HG03103 (cell line): ENCODE results near the gene CD82.

ENCODE experiments used
- ATAC-seq: cut with Tn5 transposase; IDR thresholded peaks from one replicate; pipeline ENCODE4 v1.9.1; 2021; ENCODE audit warnings: low read depth; ENCODE audit not compliant: unreplicated experiment

CD82 gene, protein sequence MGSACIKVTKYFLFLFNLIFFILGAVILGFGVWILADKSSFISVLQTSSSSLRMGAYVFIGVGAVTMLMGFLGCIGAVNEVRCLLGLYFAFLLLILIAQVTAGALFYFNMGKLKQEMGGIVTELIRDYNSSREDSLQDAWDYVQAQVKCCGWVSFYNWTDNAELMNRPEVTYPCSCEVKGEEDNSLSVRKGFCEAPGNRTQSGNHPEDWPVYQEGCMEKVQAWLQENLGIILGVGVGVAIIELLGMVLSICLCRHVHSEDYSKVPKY

DNA sequence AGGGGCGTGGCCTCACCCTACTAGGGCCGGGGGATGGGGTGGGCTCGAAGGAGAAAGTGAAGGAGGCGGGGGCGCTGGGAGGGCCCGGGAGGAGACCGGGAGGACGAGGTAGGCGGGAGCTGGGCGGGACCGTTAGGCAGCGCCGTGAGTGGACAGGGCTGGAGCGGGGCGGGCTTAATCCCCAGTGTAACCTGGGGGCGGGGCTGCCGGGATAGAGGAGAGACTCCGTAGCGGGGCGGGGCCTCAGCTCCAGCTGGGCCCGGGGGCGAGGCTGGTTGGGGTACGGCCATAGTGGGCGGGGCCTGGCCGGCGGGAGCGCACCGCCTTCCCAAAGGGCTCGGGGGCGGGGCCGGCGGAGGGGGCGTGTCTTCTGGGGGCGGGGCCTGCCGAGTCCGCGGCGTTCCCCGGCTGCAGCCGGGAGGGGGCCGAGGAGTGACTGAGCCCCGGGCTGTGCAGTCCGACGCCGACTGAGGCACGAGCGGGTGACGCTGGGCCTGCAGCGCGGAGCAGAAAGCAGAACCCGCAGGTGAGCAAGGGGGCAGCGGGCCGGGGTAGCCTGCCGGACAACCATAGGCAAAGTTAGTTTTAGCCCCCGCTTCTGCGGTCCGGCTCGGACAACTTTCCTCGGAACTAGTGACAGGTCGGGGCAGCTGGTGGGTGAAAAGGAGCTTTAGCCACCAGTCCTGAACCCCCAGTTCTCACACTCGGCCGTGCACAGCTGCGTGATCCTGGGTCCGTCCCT is at the start of gene CD82:
TSS of gene CD82 (plus strand) at position 453 of the 742 bp plus-strand sequence. CDS start 29,000 bp downstream, outside the sequence.
- peak; percentile 73 for ATAC-seq

DNA sequence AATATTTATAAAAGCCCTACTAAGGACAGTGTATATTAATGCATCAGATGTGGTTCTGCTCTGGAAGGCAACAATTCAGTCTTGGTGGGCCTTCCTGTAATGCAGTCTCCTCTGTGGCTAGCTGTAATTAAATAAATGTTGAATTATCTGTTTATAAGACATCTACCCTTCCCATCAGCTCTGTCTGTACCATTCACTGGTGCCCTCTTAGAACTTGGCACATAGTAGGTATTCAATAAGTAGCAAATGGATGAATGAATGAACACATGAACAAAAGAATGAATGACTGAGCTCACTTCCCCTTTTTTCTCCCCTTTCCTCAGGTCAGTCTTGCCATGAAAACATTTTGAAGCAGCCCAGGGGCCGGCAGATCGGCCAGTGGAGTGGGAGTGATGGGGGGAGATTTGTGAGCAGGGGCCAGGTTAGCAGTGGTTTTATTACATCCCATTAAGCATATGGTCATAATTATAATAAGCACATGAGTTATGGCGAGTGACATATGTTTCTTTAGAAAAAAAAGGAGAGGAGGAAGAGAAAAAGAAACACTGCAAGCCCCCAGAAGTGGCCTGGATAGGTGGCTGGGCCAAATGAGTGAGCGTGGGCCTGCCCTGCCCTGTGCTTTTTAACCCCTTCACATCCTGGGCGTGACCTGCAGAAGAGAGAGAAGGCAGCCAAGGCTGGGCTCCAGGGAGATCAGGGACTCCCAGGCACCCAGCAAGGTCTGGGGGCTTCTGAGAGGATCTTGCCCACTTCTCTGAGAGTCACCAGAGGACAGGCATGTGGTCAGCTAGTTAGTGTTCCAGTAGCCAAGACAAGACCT is 48.6 kb upstream of the CD82 start:
- ATAC-seq, result no peak

DNA sequence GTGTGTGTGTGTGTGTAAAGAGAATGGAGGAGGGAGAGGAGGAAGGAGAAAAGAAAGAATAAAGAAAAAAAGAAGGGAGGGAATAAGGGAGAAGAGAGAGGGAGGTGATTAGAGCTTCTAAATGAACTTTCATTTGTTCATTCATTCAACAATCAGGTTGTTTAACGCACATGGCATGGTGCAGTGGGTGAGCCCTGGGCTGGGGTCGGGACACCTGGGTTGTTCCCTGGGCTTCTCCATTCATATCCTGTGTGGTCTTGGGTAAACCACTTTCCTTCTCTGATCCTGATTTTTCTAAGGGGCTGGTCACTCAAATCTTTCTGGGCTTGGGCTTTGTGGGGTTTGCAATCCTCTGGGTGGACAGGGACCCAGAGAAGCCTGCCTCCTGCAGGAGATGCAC is 47.9 kb upstream of the CD82 start:
- ATAC-seq, result no peak

DNA sequence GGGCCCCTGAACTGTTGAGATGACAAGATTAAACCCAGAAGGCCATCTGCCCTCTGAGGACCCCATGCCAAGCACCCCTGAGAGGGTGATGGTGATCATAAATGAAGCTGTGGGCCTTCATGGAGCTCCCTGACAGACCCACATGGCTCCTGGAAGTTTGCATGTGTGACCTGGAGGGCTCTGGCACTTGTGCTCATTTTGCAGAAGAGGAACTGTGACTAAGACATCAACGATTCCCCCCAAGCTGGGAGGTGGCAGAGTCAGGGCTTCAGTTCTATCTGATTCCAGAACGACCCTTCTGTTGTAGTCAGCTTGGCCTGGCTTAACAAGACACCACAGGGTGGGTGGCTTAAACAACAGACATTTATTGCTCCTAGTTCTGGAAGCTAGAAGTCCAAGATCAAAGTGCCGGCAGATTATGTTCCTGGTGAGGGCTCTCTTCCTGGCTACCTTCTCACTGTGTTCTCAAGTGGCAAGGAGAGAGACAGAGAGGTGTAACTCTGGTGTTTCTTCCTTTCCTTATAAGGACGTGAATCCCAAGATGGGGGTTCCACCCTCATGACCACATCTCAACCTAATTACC is 46.4 kb upstream of the CD82 start:
- ATAC-seq, result no peak

DNA sequence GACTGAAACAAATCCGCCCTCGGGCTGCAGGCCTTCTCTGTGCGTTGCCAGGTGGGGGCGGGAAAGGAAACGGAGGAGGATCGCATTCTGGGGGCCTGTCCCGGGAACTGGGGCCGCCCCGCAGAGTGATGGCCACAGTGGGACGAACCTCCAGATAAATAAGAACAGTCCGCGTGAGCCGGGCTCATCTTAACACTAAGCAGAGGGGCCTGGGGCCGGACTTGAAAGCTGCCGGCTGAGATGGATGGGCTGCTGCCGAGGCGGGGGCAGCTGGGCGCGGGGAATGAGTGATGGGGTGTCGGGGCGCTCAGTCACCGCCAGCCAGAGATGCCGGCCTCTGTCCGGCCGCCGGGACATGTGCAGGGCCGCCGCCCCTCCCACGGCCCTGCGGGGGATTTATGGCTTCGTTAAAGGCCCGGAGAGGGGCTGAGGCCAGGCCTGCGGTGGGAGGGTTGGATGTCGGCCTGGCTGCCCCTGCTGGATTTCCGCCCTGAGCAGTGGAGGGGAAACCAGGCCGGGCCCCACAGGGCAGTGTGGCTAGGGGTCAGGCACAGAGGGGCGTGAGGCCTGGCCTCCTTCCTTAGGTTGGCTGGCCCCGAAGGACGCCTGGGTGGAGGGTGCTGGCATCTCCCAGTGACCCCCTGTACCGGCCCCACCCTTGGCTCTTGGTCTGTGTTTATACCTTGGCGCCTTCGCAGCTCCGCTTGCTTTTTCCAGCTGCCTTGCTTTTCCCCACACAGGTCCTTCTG is 45.3 kb upstream of the CD82 start:
- no peak for ATAC-seq

DNA sequence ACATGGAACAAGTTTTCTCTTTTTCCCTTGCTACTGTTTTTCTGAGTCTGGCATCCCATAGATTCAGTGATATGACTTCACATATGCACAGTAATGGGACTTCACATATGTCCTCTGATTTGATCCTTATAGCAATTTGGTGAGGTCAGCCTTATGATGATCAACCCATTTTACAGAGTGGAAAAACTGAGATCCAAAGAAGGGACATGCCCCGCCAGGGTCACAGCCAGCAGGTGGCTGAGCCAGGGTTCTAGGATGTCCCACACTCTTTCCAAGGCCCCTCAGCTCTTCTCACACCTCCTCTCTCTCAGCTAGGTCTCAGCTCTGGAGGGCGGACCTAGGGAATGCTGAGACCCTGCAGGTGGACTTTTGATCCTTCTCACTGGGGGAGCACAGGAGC is 44.3 kb upstream of the CD82 start:
- no peak for ATAC-seq

DNA sequence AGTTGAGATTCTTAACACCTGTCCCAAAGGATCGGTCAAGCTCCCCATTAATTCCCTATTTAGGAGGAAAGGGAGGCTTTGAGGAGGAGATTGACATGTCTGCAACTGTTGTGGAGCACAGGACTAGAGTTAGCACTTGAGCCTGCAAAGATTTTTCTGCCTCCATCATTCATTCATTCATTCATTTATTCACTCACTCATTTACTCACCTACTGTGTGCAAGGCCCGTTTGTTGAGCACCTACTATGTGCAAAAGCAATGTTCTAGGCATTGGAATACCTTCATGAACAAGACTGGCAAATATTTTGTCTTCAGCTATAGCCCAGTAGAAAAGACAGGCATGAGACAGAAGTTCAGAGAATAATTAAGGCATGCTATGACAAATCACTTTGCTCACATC is 43.2 kb upstream of the CD82 start:
- no peak for ATAC-seq

DNA sequence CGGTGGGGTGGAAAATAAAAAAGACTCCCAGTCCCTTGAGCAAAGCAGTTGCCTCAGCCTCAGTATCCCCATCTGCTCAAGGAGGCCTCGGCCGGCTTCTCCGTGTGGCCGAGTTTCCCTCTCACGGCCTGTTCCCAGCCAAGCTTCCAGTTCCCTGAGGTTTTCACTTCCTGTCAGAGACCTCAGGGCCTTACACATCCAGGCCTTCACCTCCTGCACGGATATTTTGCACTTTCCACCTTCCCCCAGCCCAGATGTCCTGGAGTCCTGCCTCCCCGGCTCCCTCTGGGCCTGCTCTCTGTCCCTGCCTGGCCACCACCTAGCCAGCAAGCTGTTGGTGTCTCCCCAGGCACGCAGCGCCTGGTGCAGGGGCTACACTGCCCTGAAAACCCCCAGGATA is 41.1 kb upstream of the CD82 start:
- ATAC-seq, result no peak

DNA sequence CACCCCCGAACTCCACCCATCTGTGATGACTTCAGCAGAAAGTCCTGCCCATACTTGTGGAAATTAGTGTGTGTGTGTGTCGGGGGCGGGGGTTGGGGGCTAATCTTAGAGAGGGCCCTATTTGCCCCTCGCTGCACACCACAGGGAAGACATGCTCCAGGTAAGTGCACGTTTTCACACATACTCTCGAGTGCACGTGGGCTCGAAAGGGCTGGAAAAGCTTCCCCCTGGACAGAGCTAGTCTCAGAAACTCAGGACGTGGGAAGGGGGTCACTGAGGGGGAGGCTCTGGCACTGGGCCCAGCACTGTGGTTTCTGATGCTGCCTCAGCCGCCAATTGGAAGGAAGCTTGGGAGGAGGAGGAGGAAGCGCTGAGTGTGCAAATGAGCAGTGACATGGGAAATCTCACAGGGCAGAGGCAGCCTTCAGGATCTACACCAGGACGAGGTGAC is 40.7 kb upstream of the CD82 start:
- ATAC-seq, result no peak

DNA sequence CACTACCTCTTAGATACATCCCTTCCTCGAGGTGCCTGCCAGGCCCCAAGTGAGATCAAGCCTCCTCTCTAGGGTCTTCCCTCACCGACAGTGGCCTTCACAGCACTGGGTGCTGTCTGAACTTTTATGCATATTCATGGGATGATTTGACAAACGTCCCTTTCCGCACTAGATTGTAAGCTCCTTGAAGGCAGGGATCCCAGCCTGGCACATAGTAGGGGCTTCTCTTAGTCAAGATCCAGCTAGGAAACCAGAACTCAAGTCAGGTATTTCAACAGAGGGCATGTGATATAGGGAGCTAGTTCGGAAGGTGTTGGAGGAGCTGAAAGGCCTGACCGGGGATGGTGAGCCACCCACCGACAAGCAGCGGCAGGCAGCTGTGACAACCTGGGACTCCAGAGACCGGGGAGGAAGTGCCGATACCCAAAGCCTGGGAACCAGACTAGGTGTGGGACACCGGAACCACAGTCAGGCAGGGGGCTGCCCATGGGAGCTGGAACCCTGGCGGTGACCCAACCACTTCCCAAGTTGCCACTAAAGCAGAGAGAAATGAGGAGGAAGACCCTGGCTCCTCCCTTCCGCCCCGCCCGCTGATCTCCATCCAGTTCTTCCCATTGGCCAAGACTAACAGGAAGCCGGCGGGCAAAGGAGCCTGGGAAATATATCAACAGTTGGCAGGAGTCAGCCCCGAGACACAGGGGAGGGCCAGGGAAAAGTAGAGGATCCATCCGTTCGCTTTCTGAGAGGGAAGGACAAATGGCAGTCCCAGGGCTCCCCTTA is 39.8 kb upstream of the CD82 start:
- no peak for ATAC-seq

DNA sequence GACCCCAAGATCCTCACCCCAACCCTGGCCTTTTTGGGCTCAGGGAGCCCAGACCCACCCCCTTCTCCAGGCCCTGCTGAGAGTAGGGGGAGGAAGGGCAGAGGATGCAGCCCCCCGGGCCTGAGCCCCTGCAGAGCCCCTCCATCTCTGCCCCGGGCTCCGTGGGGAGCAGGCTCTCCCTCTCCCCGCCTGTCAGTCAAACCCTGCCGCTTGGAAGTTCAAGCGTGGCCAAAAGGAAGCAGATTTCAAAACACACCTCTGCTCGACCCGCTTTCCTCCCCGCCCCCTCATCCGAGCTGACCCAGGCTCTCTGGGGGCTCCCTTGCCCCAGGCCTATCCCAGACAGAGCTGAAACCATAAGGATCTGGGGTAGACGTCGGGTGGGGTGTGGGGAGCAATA is 39.0 kb upstream of the CD82 start:
- ATAC-seq, result no peak

DNA sequence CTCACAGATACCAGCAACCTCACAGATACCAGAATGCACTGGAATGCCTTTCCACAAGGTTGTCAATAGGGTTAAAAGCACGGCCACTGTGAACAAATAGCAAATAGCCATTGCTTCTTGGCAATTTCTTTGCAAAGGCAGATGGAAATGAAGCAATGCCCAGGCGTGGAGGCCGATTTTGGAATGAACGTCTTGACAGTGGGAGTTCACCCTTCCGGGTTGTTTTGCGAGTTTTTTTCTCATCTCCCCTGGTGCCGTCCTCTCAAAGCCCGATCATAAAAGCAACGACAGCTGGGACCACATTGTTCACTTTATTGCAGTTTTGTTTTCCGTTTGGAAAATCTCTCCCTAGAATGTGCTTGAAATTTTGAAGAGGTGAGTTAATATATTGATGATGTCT is 38.0 kb upstream of the CD82 start:
- no peak for ATAC-seq

DNA sequence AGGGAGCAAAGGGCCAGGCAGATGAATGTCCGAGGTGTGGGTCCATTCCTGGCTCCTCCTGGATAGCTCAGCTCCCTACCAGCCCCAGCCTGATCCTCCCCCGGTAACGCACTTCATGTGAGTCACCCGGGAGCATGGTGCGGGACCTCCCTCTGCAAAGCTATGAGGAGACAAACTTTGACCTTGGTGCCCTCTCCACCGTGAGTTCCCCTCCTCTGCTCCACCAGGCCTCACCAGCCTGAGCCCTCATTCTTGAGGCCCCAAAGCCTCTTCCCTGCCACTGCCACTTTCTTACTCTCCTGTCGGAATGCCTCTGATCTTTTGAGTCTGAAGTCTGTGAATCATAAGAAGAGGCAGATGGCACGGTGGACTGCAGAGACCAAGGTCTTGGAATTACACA is 37.4 kb upstream of the CD82 start:
- no peak for ATAC-seq

DNA sequence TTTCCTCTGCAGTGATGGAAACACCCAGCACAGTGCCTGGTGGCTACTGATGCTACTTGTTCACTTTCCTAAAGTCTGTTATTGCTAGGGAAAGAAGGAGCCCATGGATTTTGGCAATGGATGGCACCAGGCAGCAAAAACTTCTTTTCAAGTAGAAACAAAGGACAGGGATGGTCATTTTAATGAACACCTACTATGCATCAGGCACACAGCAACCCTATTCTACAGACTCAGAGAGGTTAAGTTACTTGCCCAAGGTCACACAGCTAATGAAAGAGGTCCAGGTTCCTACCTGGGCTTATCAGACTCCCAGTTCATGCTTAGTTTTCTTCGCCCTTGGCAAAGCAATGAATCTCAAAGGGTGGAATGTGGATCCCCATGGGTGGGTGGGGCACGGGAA is 36.9 kb upstream of the CD82 start:
- ATAC-seq, result no peak

DNA sequence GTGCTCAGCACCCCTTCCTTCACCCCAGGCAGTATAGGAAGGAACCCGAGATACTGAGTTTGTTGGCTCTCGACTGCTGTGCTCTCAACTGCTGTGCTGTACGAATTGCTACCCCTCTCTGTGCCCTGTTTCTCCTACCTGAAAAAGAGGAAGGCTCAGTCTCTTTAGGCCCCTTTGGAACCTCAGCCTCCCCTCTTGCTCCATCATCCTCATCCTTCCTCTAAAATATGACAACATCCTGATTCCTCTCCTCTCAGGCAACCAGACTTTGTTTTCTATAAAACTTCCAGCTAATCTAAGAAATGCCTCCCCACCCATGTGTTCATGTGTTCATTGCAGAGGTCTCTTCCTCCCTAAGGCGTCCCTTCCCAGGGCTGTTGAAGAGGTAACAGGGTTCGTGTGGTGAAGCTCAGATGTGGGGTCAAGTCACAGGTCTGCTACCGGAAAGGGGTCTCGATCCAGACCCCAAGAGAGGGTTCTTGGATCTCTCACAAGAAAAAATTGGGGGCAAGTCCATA is 35.5 kb upstream of the CD82 start:
- ATAC-seq, result no peak

DNA sequence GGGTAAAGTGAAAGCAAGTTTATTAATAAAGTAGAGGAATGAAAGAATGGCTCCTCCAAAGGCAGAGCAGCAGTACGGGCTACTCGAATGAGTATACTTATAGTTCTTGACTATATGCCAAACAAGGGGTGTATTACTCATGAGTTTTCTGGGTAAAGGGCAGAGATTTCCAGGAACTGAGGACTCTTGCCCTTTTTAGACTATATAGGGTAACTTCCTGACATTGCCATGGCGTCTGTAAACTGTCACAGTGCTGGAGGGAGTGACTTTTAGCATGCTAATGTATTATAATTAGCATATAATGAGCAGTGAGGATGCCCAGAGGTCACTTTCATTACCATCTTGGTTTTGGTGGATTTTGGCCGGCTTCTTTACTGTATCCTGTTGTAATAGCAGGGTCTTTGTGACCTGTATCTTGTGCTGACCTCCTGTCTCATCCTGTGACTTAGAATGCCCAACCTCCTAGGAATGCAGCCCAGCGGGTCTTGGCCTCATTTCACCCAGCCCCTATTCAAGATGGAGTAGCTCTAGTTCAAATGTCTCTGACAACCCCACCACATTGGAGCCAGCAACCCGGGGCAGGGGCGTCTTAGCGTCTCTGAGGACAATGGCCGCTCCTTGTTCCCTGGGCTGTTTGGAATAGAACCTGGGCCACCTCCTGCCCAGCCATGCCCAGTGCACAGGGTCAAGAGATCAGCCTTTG is 34.9 kb upstream of the CD82 start:
- ATAC-seq, result no peak

DNA sequence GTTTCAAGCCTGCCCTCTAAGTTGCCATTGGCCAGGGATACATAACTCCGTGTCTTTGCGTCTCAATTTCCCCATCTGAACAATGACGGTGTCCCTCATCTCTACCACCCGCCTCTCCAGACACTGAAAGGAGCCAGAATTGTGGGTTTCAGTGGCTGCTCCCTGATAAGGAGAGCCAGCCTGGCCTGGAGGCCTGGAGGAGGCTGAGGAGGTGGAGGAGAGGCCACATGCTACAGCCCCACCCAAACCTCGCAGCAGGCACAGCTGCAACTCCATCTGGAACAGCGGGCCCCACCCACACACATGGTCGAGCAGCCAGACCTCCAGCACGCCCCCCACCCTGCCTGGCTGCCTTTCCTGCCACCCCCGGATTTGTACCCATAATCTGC is 34.4 kb upstream of the CD82 start:
- ATAC-seq, result no peak

DNA sequence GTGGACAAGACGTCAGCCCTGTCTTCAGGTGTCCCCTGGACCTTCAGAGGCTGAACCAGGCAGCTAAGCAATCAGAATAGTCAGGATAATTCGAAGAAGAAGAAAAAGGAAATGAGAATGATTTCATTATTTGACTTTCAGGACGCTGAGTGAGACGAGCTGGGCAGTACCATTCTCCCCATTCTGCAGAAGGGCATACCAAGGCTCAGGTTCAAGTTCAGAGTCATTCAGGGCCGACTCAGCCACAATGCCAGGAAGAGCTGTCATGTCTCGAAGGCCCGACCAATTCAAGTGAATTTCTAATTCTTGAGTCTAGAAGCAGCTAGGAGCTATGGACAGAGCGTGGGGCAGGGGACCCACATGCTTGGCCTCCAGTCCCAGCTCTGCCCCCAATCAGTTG is 33.8 kb upstream of the CD82 start:
- ATAC-seq, result no peak

DNA sequence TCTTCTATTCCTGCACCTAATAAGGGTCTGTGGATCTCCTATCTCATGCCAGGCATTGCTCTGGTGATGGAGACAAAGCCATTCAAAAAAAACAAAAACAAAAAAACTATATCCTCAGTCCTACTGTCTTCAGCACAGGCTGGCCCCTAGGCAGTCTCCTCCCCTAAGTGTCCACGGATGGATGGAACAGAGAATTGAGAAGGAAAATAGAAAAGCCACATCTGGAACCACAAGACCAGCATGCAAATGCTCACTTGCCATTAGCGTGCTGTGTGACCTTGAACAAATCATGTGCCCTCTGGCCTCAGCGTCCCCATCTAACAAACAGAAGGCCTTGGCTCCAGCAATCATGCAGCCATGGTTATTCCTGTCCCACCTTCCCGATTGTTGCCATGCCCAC is 32.7 kb upstream of the CD82 start:
- ATAC-seq, result no peak
